GM12878 (cell line): ENCODE results near the gene MBOAT1. TPM values are rescaled to one million over a fixed set of nuclear protein-coding genes. Genes with fewer than 3 reads are reported as not detected.

Source experiments
- ATAC-seq: fragments of 200-7000 bp; cut with Tn5 transposase; 3 replicates; pipeline ENCODE4 v1.9.1; 2020; ENCODE audit warnings: mild to moderate bottlenecking, moderate library complexity
- BruUV-seq: library from RNA; stranded (reverse); fragments of 400-500 nt; replicated peaks from 2 replicates; lab custom pipeline; 2021; lab: Mats Ljungman, UMichigan
- CTCF ChIA-PET: fragments of 300-600 bp; sonication (Branson Sonifier 250); formaldehyde crosslinking; extraction: SDS; loops from one replicate; lab custom pipeline; 2021; ENCODE audit warnings: inconsistent platforms; lab: Yijun Ruan, JAX
- POLR2A ChIA-PET: fragments of 350-600 bp; formaldehyde crosslinking; extraction: SDS; loops from one replicate; lab custom pipeline; 2021; ENCODE audit warnings: inconsistent platforms; lab: Charles Lee
- RAD21 ChIA-PET: fragments of 300-600 bp; sonication (Branson Sonifier 250); formaldehyde crosslinking; loops from one replicate; lab custom pipeline; 2023; ENCODE audit warnings: antibody characterized with exemption; ENCODE audit not compliant: unreplicated experiment; lab: Charles Lee
- SMC1A ChIA-PET: fragments of 300-600 bp; sonication (Branson Sonifier 250); formaldehyde crosslinking; loops from one replicate; lab custom pipeline; 2023; ENCODE audit not compliant: unreplicated experiment, uncharacterized antibody; lab: Charles Lee
- DNase-seq: peaks from one replicate; pipeline ENCODE4 v3.0.0-alpha.2; 2011; ENCODE audit warnings: low read depth, low spot score
- FAIRE-seq: peaks from 3 replicates; lab custom pipeline; 2011; peaks lifted over from hg19 to GRCh38; lab: Jason Lieb, UNC
- H2AFZ ChIP-seq: 2 replicates; pipeline ENCODE4 v1.6.0; 2011; ENCODE audit warnings: low read depth, low read length, control low read depth; ENCODE audit not compliant: control insufficient read depth
- H3K27ac ChIP-seq: 2 replicates; pipeline ENCODE4 v1.5.1; 2011; ENCODE audit warnings: control low read depth; ENCODE audit not compliant: control insufficient read depth, insufficient read depth
- H3K27me3 ChIP-seq, 2 experiments: replicated peaks in 1 of 2; 2 replicates each; pipeline versions ENCODE4 v1.6.0 to v1.6.1; 2011; ENCODE audit warnings: low read length in 1 of 2; ENCODE audit not compliant: control insufficient read depth in 2 of 2, insufficient read depth in 2 of 2
- H3K36me3 ChIP-seq, 2 experiments: 2 replicates each; pipeline ENCODE4 v1.5.1; 2011; ENCODE audit warnings: low read length in 1 of 2; ENCODE audit not compliant: control insufficient read depth in 2 of 2, insufficient read depth in 2 of 2
- H3K4me1 ChIP-seq: 2 replicates; pipeline ENCODE4 v1.6.1; 2011; ENCODE audit warnings: mild to moderate bottlenecking, low read length, moderate library complexity, mixed read lengths; ENCODE audit not compliant: control insufficient read depth, insufficient read depth
- H3K4me2 ChIP-seq: 2 replicates; pipeline ENCODE4 v1.6.0; 2011; ENCODE audit warnings: control low read depth; ENCODE audit not compliant: control insufficient read depth, insufficient read depth
- H3K4me3 ChIP-seq: fragments of 200-600 bp; sonication (generic); 2 replicates; pipeline ENCODE4 v1.5.1; 2016
- H3K79me2 ChIP-seq: 2 replicates; pipeline ENCODE4 v1.6.0; 2011; ENCODE audit warnings: low read length; ENCODE audit not compliant: control insufficient read depth, insufficient read depth
- H3K9ac ChIP-seq: 2 replicates; pipeline ENCODE4 v1.8.0; 2011; ENCODE audit warnings: low read length, control low read depth, mixed read lengths; ENCODE audit not compliant: control insufficient read depth, insufficient read depth
- H3K9me3 ChIP-seq: replicated peaks from 3 replicates; pipeline ENCODE4 v1.5.1; 2011; ENCODE audit warnings: mild to moderate bottlenecking, low read length; ENCODE audit not compliant: control insufficient read depth, insufficient read depth
- H4K20me1 ChIP-seq: 2 replicates; pipeline ENCODE4 v1.6.0; 2011; ENCODE audit not compliant: control insufficient read depth, insufficient read depth
- ASH2L ChIP-seq: fragments of 300-600, 200-600 bp; sonication (generic); IDR thresholded peaks from 2 replicates; pipeline ENCODE4 v1.6.1; 2017; ENCODE audit warnings: low read depth, mild to moderate bottlenecking, borderline replicate concordance
- ATF2 ChIP-seq: IDR thresholded peaks from 2 replicates; pipeline ENCODE4 v1.6.1; 2012; ENCODE audit warnings: low read length, inconsistent platforms
- ATF7 ChIP-seq: fragments of 450-650 bp; IDR thresholded peaks from 2 replicates; pipeline ENCODE4 v1.6.1; 2016; ENCODE audit warnings: low read depth, mild to moderate bottlenecking
- BCL11A ChIP-seq: IDR thresholded peaks from 2 replicates; pipeline ENCODE4 v1.6.1; 2011; ENCODE audit warnings: low read depth, low read length
- EGR1 ChIP-seq, 2 experiments: IDR thresholded peaks; 1 replicate in 1 of 2; 2 replicates in 1 of 2; pipeline ENCODE4 v1.6.1; 2011 to 2012; ENCODE audit warnings: low read depth in 2 of 2, low read length in 2 of 2, borderline replicate concordance in 1 of 2, mild to moderate bottlenecking in 1 of 2, moderate library complexity in 1 of 2
- ELK1 ChIP-seq: IDR thresholded peaks from 2 replicates; pipeline ENCODE4 v1.6.1; 2012; ENCODE audit warnings: low read depth, low read length, improper control_type of control experiment
- EP300 ChIP-seq, 2 experiments: fragments of 150-350 bp in 1 of 2; IDR thresholded peaks; 2 replicates each; pipeline ENCODE4 v1.6.1; 2011 to 2012; ENCODE audit warnings: low read depth in 2 of 2, low read length in 2 of 2, borderline replicate concordance in 1 of 2, improper control_type of control experiment in 1 of 2, inconsistent platforms in 1 of 2; ENCODE audit not compliant: control insufficient read depth in 1 of 2
- HDAC6 ChIP-seq: fragments of 200-600 bp; sonication (generic); IDR thresholded peaks from one replicate; pipeline ENCODE4 v1.8.0; 2017; ENCODE audit warnings: antibody characterized with exemption; ENCODE audit not compliant: unreplicated experiment
- LARP7 ChIP-seq: fragments of 450-650 bp; IDR thresholded peaks from 2 replicates; pipeline ENCODE4 v1.6.1; 2017; ENCODE audit warnings: mild to moderate bottlenecking
- MTA2 ChIP-seq: fragments of 450-650 bp; IDR thresholded peaks from 2 replicates; pipeline ENCODE4 v1.6.1; 2016; ENCODE audit warnings: low read depth, mild to moderate bottlenecking, moderate library complexity
- POLR2A ChIP-seq: IDR thresholded peaks from 2 replicates; pipeline ENCODE4 v1.6.1; 2011; ENCODE audit warnings: low read depth, mild to moderate bottlenecking, low read length
- RAD51 ChIP-seq: fragments of 450-650 bp; IDR thresholded peaks from 2 replicates; pipeline ENCODE4 v1.6.1; 2016; ENCODE audit warnings: moderate library complexity, mild to moderate bottlenecking, inconsistent platforms
- SMC3 ChIP-seq: IDR thresholded peaks from 2 replicates; pipeline ENCODE4 v1.6.1; 2011; ENCODE audit warnings: low read length, improper control_type of control experiment, borderline replicate concordance
- STAT3 ChIP-seq: IDR thresholded peaks from 2 replicates; pipeline ENCODE4 v1.6.1; 2011; ENCODE audit warnings: low read depth, low read length, improper control_type of control experiment
- WGBS: methylation state at CpG from one replicate; pipeline ENCODE4 v1.1.6; 2016; ENCODE audit warnings: low lambda C conversion rate; ENCODE audit not compliant: insufficient replicate concordance, insufficient coverage; ENCODE audit errors: missing lambda C conversion rate; 5-methylcytosine and 5-hydroxymethylcytosine counted together
- in situ Hi-C: fragments of 300-500 bp; cut with MboI; formaldehyde crosslinking; loops from 9 replicates; pipeline ENCODE4 v1.14.3; 2018; ENCODE audit warnings: mixed read lengths
- intact Hi-C: fragments of 100-400 bp; cut with micrococcal nuclease; formaldehyde crosslinking; loops from one replicate; pipeline ENCODE4 v1.14.2; 2022; ENCODE audit not compliant: unreplicated experiment
- polyA plus RNA-seq, 11 experiments: library from polyadenylated mRNA; depleted of rRNA in 4 of 11; unstranded in 6 of 11; stranded (reverse) in 5 of 11; fragments of >200 nt; fragmentation: Nextera tagmentation in 4 of 11; fragmentation: Illumina TruSeq in 1 of 11; extraction: Ambion mirVana in 4 of 11; extraction: Trizol in 1 of 11; gene quantifications; 1 replicate in 1 of 11; 2 replicates in 10 of 11; pipeline versions ENCODE4 v1.2.1 to v1.2.3, GENCODE V29; 2011 to 2016; ENCODE audit warnings: inconsistent platforms in 2 of 11, missing spikeins in 2 of 11, low read depth in 1 of 11
- total RNA-seq, 4 experiments: library from RNA; depleted of rRNA in 3 of 4; stranded (reverse); fragments of >200 nt in 3 of 4; fragmentation: Illumina TruSeq in 1 of 4; extraction: Trizol in 1 of 4; gene quantifications; 2 replicates each; pipeline versions ENCODE4 v1.2.1 to v1.2.3, GENCODE V29; 2013 to 2021
- TF ChIP-seq, protein P1 (sequence below): fragments of 450-650 bp; IDR thresholded peaks from 2 replicates; pipeline ENCODE4 v1.6.1; 2017; ENCODE audit warnings: mild to moderate bottlenecking, moderate library complexity

MBOAT1 gene
- total and polyA plus RNA-seq, 10 of the 15 experiments (the other 5 are each of a cell fraction or from before 2014, with no cell fraction given), result 0.39 to 21.0 (median 11.6) TPM

DNA sequence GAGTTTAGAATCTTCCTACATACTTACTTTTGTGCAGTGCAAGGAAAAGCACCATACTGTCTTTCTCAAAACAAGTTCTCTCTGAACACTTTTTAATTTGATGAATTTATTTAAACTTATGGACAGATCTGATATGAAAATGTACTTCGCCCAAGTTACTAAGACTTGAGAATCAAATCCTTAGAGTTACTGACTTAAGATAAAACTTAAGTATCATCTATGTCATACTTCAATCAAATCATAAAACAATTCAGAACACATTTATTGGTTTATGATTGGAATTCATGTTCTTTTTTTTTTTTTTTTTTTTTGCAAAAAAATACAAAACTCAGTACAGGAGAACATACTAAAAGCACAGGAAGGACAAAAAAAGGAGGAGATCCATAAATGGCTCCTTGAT, 77.7 kb downstream of the MBOAT1 start (continued):
- no peak for TF ChIP-seq LARP7
- TF ChIP-seq BCL11A, result no peak
- TF ChIP-seq EP300 (IDR thresholded peaks at IDR 0.05; ENCODE audit: borderline replicate concordance in 1 of 2, control insufficient read depth in 1 of 2, low read depth in 2 of 2, low read length in 2 of 2), result no peak

DNA sequence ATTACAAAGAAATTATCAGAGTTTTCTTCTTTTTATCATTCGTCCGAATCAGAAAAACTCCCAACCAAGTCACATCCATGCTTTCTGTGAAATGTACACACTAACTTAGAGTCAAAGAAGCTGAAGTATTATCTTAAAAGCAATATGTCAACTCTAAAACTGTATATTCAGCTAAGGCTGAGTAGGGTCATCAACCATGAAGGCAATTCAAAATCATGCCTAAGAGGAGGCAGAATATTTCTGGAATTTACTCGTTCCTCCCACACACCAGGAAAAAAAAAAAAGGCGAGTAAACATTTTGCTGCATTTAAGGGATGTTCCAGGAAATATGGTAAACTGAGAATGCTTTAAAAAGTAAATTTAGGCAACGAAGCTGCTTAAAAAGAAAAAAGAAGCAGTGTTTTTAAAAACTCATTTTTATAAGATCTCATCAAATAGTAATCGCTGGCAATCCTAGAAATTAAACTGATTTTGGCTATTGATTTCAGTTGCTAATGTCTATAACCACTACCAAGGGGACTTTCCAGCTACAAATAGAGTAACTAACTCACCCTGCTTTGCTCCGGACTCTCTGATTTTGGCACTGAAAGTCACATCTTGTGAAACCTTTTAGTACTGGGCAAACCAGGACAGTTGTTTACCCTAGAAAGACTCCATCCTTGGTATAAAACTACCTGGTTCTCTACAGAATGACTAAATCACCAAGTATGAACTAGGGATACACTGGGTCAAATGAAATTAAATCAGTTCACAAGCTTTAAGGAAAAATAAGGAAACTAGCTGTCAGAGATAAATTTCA, 82.8 kb downstream of the MBOAT1 start:
- SMC1A ChIA-PET, result interaction anchor here (0.6 to 2.1 kb wide), 7 partner anchors 8 to 84 kb away, joined by 3 to 6 read pairs (median 4); no protein-coding TSS in a partner anchor
- Histone ChIP-seq H3K4me3 (no peak overlapping the region), H2AFZ (no peak overlapping the region), H3K79me2 (no peaks in the 10 kb centered on the region), H3K4me1 (no peaks in the 10 kb centered on the region), H3K4me2 (no peak overlapping the region), H3K27me3 (no peaks in the 10 kb centered on the region), H3K9ac (no peak overlapping the region), H4K20me1 (no peaks in the 10 kb centered on the region), H3K27ac (no peak overlapping the region), H3K9me3 (no peaks in the 10 kb centered on the region), H3K36me3 (peaks cover under 1 to 3% of the 10 kb centered on the region in 2 experiments; a peak in 2 of 4 replicates)
- RAD21 ChIA-PET, result interaction anchor here (0.8 to 1.1 kb wide), 5 partner anchors 39 to 162 kb away, joined by 3 to 4 read pairs (median 3); no protein-coding TSS in a partner anchor
- DNase-seq, result no peak
- intact Hi-C loops (loop anchor here (5.0 kb wide), 1 partner anchor 83 kb away; the partner anchor contains the start of gene MBOAT1), in situ Hi-C loops (no loop called here)
- CTCF ChIA-PET, result interaction anchor here (0.6 to 4.9 kb wide), 13 partner anchors 8 to 1629 kb away, joined by 3 to 31 read pairs (median 4); partner anchors contain the start of genes MBOAT1 and SOX4
- no peak for ATAC-seq
- no TSS peak for BruUV-seq
- FAIRE-seq, result no peak
- WGBS, result 61% methylated on average over 7 of the region's 7 CpGs
- POLR2A ChIA-PET, result interaction anchor here (0.9 kb wide), 1 partner anchor 84 kb away, joined by 3 read pairs; no protein-coding TSS in a partner anchor
- TF ChIP-seq STAT3 (no peak), MTA2 (no peak), HDAC6 (no peak), ELK1 (no peak), ASH2L (no peak), ATF7 (no peak), POLR2A (no peak), BCL11A (no peak), ATF2 (no peak), EGR1 (IDR thresholded peaks at IDR 0.05; ENCODE audit: borderline replicate concordance in 1 of 2, low read depth in 2 of 2, low read length in 2 of 2) (no peak), RAD51 (no peak), SMC3 (no peak)
- TF ChIP-seq, protein P1, sequence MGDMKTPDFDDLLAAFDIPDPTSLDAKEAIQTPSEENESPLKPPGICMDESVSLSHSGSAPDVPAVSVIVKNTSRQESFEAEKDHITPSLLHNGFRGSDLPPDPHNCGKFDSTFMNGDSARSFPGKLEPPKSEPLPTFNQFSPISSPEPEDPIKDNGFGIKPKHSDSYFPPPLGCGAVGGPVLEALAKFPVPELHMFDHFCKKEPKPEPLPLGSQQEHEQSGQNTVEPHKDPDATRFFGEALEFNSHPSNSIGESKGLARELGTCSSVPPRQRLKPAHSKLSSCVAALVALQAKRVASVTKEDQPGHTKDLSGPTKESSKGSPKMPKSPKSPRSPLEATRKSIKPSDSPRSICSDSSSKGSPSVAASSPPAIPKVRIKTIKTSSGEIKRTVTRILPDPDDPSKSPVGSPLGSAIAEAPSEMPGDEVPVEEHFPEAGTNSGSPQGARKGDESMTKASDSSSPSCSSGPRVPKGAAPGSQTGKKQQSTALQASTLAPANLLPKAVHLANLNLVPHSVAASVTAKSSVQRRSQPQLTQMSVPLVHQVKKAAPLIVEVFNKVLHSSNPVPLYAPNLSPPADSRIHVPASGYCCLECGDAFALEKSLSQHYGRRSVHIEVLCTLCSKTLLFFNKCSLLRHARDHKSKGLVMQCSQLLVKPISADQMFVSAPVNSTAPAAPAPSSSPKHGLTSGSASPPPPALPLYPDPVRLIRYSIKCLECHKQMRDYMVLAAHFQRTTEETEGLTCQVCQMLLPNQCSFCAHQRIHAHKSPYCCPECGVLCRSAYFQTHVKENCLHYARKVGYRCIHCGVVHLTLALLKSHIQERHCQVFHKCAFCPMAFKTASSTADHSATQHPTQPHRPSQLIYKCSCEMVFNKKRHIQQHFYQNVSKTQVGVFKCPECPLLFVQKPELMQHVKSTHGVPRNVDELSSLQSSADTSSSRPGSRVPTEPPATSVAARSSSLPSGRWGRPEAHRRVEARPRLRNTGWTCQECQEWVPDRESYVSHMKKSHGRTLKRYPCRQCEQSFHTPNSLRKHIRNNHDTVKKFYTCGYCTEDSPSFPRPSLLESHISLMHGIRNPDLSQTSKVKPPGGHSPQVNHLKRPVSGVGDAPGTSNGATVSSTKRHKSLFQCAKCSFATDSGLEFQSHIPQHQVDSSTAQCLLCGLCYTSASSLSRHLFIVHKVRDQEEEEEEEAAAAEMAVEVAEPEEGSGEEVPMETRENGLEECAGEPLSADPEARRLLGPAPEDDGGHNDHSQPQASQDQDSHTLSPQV, result no peak
